Breast epithelium (tissue), 4 donors: ENCODE measurements around the gene RAC2. TPM values are rescaled to one million over a fixed set of nuclear protein-coding genes. Genes with fewer than 3 reads are reported as not detected.
A peak's percentile ranks its signal among the peaks of the same experiment; 100 is the strongest.

Experiments used
- DNase-seq, 2 donors: peaks; one replicate each; pipeline ENCODE4 v3.0.0-alpha.2; 2019; ENCODE audit warnings: low spot score in 2 of 2
- H3K27ac ChIP-seq, 2 donors: fragments of 200-600 bp; sonication (generic) in 1 of 2; one replicate each; pipeline ENCODE4 v1.5.1; 2016 to 2019; ENCODE audit warnings: mild to moderate bottlenecking in 1 of 2
- H3K27me3 ChIP-seq, 2 donors: fragments of 200-600 bp; sonication (generic) in 1 of 2; one replicate each; pipeline versions ENCODE4 v1.5.1 to v1.6.0; 2017 to 2019; ENCODE audit warnings: control low read depth in 1 of 2, mild to moderate bottlenecking in 1 of 2
- H3K36me3 ChIP-seq: fragments of 200-600 bp; one replicate; pipeline ENCODE4 v1.5.1; 2019
- H3K4me1 ChIP-seq, 2 donors: fragments of 200-600 bp; sonication (generic); one replicate each; pipeline ENCODE4 v1.5.1; 2016 to 2019; ENCODE audit warnings: control low read depth in 1 of 2
- H3K4me3 ChIP-seq, 3 donors: fragments of 200-600 bp; sonication (generic); 1 replicate in 2 of 3; 2 replicates in 1 of 3; pipeline ENCODE4 v1.5.1; 2016 to 2019; ENCODE audit warnings: mild to moderate bottlenecking in 3 of 3, moderate library complexity in 2 of 3
- H3K9me3 ChIP-seq, 2 donors: fragments of 200-600 bp; sonication (generic) in 1 of 2; one replicate each; pipeline ENCODE4 v1.5.1; 2016 to 2019; ENCODE audit warnings: control low read depth in 1 of 2
- POLR2A ChIP-seq: fragments of 450-650 bp; IDR thresholded peaks from one replicate; pipeline ENCODE4 v1.6.1; 2016; ENCODE audit warnings: antibody characterized with exemption, mild to moderate bottlenecking, moderate library complexity
- POLR2AphosphoS5 ChIP-seq, 3 donors: sonication (generic); formaldehyde crosslinking; IDR thresholded peaks; one replicate each; pipeline ENCODE4 v1.6.1; 2017; ENCODE audit warnings: antibody characterized with exemption in 3 of 3
- intact Hi-C: fragments of 100-400 bp; cut with DNase I; formaldehyde crosslinking; loops from one replicate; pipeline ENCODE4 v1.15.1; 2023; ENCODE audit warnings: low total_unique reads
- total RNA-seq, 3 donors: library from RNA; depleted of rRNA; stranded (reverse); fragments of >200 nt; gene quantifications; one replicate each; pipeline ENCODE4 v1.1.0, GENCODE V29; 2016
- TF ChIP-seq, protein P1 (sequence below), 3 donors: fragments of 450-650 bp; IDR thresholded peaks; one replicate each; pipeline ENCODE4 v1.5.1; 2016 to 2017; ENCODE audit warnings: antibody characterized with exemption in 3 of 3, mild to moderate bottlenecking in 3 of 3, moderate library complexity in 3 of 3

RAC2 gene
- total RNA-seq, 3 donors from 2014 or later, result 10.5 to 12.0 (median 11.5) TPM

DNA sequence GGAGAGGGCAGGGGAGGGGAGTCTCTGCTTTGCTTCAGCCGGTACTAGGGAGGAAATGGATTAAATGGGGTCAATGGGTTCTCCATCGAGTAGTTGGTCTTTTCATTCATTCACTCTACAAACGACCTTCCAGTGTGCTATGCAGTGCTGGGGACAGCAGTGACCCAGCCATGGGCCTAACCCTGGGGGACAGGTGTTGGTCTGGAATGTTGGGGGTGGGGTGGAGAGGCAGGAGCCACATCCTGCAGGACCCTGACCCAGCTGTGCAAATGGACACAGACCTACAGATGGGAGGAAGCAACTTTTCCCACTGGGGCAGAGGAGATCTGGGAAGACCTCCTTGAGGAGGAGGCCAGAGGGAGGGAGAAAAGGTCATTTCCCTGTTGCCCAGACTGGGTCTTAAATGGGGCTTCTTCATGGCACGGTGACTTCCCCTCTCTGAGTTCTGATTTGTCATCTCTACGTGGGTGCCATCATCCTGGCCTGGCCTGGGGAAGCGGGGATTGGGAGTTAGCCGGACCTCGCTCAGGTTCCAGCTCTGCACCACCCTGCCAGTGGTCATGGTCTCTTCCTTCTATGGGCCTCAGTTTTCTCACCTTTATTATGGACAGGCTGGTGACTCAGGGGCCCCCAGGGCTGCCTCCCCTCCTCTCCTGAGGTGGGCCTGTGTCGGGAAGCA lies 40.2 kb upstream of the RAC2 start:
- peak overlapping the region in 1 of 2 donors; percentile 12 for H3K27ac ChIP-seq
- H3K4me3 ChIP-seq, result peak overlapping the region; percentile 30 to 49 (median 35)
- TF ChIP-seq POLR2A (no peak), POLR2AphosphoS5 (IDR thresholded peaks at IDR 0.05) (no peak)
- TF ChIP-seq, protein P1, sequence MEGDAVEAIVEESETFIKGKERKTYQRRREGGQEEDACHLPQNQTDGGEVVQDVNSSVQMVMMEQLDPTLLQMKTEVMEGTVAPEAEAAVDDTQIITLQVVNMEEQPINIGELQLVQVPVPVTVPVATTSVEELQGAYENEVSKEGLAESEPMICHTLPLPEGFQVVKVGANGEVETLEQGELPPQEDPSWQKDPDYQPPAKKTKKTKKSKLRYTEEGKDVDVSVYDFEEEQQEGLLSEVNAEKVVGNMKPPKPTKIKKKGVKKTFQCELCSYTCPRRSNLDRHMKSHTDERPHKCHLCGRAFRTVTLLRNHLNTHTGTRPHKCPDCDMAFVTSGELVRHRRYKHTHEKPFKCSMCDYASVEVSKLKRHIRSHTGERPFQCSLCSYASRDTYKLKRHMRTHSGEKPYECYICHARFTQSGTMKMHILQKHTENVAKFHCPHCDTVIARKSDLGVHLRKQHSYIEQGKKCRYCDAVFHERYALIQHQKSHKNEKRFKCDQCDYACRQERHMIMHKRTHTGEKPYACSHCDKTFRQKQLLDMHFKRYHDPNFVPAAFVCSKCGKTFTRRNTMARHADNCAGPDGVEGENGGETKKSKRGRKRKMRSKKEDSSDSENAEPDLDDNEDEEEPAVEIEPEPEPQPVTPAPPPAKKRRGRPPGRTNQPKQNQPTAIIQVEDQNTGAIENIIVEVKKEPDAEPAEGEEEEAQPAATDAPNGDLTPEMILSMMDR (IDR thresholded peaks at IDR 0.05), result no peak
- H3K36me3 ChIP-seq, result no peaks in the 10 kb centered on the region
- H3K9me3 ChIP-seq, result no peaks in the 10 kb centered on the region
- intact Hi-C loops, result no loop called here
- peaks cover 0 to 24% of the 10 kb centered on the region in 2 donors for H3K27me3 ChIP-seq
- DNase-seq, result no peak
- H3K4me1 ChIP-seq, result no peaks in the 10 kb centered on the region

DNA sequence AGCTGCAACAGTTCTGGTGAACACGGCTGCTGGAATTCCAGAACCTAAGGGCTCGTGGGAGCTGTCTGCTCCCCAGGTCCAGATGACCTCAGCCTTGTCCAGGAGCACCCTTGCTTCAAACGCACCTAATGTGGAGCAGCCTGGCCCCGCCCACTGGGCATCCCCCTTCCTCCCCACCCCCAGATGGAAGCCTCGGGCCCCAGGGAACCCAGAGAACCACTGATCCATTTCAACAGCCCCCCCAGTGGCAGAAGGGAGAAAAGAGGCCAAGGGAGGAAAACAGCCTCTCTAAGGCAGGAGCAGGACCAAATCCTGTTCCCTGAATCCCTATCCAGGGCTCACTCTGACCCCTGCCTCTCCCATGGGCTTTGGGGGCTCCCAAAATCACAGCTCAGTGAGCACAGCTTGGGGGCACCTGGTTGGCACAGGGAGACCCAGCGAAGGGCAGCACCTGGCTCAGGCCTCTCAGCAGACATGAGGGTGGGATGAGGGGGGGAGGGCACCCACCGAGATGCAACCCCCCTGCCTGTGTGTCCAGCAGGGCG lies 39.4 kb upstream of the RAC2 start:
- H3K36me3 ChIP-seq, result no peaks in the 10 kb centered on the region
- no peaks in the 10 kb centered on the region for H3K9me3 ChIP-seq
- no peak for DNase-seq
- peak overlapping the region in 1 of 2 donors; percentile 48 for H3K27ac ChIP-seq
- no peak for TF ChIP-seq POLR2A
- TF ChIP-seq POLR2AphosphoS5 (IDR thresholded peaks at IDR 0.05), result no peak
- TF ChIP-seq, protein P1 (IDR thresholded peaks at IDR 0.05), result no peak
- peak overlapping the region; percentile 30 to 49 (median 35) for H3K4me3 ChIP-seq
- H3K4me1 ChIP-seq, result no peaks in the 10 kb centered on the region
- intact Hi-C loops, result no loop called here
- peaks cover 0 to 24% of the 10 kb centered on the region in 2 donors for H3K27me3 ChIP-seq

DNA sequence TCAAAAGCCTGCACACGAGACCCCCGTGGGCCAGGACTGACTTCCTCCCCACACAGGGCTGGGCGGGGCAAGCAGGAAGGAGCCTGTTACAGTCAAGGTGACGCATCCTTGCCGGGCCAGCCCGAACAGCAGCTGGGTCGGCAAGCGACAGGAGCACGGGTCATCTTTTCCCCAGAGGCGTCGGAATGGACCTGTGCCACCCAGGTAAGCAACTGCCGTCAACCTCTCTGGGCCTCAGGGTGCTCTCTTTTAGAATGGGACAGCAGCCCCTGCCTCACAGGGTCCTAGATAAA lies 38.3 kb upstream of the RAC2 start, which contains the start of gene CYTH4:
Gene CYTH4 (plus strand): TSS at position 124 of the 293 bp plus-strand sequence. CDS start 62 bp downstream, at position 186.
- Histone ChIP-seq H3K9me3 (no peaks in the 10 kb centered on the region), H3K4me3 (peak within 1 kb of the TSS; percentile 30 to 49 (median 35)), H3K27ac (peak within 1 kb of the TSS in 1 of 2 donors; percentile 48), H3K36me3 (no peaks in the 10 kb centered on the region), H3K27me3 (peaks cover 0 to 24% of the 10 kb centered on the region in 2 donors), H3K4me1 (no peaks in the 10 kb centered on the region)
- intact Hi-C loops, result no loop called here
- DNase-seq, result no peak
- TF ChIP-seq, protein P1 (IDR thresholded peaks at IDR 0.05), result no peak
- TF ChIP-seq POLR2AphosphoS5 (IDR thresholded peaks at IDR 0.05), result no peak
- no peak for TF ChIP-seq POLR2A

DNA sequence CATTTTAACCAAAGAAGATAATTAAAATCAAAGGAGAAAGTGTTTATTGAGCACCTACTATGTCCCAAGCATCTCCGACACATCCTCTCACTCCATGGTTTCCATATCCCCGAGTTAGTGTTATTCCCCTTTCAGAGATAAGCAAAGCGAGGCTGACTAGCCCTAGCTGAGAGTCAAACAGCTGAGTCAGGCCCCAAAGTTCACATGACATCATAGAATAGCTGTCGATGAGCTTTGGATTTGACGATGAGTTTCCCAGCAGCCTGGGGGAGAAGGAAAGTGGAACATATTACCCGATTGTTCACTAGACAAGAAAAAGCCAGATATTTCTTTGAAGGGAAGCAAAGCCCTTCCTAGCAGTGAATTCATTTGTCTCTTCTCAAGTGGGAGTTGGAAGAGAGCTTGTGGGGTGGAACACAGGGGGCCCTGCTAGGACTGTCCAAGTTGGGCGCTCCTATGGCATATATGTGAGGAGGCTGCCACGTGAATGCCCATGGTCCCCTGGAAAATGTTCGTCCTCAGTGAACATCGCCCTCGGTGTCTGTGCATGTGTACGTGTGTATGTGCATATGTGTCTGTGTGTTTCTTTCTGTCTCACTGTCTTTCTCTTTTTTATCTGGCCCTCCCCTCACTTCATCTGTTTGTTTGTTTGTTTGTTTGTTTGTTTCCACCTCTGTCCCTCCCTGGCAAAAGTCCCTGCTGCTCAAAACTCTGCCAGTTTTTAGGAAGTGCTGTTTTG lies 37.7 kb upstream of the RAC2 start:
- TF ChIP-seq POLR2A (no peak), POLR2AphosphoS5 (IDR thresholded peaks at IDR 0.05) (no peak)
- TF ChIP-seq, protein P1 (IDR thresholded peaks at IDR 0.05), result no peak
- H3K27me3 ChIP-seq, result peaks cover 0 to 24% of the 10 kb centered on the region in 2 donors
- peak overlapping the region in 1 of 3 donors; percentile 49 for H3K4me3 ChIP-seq
- H3K9me3 ChIP-seq, result no peaks in the 10 kb centered on the region
- intact Hi-C loops, result no loop called here
- H3K27ac ChIP-seq, result no peak overlapping the region
- H3K4me1 ChIP-seq, result no peaks in the 10 kb centered on the region
- DNase-seq, result no peak
- no peaks in the 10 kb centered on the region for H3K36me3 ChIP-seq

- DNase-seq, result no peak
- Histone ChIP-seq H3K4me3 (no peak overlapping the region), H3K4me1 (no peaks in the 10 kb centered on the region), H3K27ac (no peak overlapping the region), H3K9me3 (no peaks in the 10 kb centered on the region), H3K27me3 (peaks cover 0 to 24% of the 10 kb centered on the region in 2 donors), H3K36me3 (no peaks in the 10 kb centered on the region)
- intact Hi-C loops, result no loop called here
- no peak for TF ChIP-seq POLR2AphosphoS5 (IDR thresholded peaks at IDR 0.05)
- TF ChIP-seq, protein P1 (IDR thresholded peaks at IDR 0.05), result no peak
- no peak for TF ChIP-seq POLR2A
These were observed 37.1 kb upstream of the RAC2 start for GRCh38 chr22:37281195-37281594.
